Activated CD4-positive, alpha-beta T cell treated with anti-CD3 and anti-CD28 coated beads for 1 hour (primary cell): ENCODE results near the gene AQP5.

Experiments used
- DNase-seq: peaks from one replicate; pipeline ENCODE4 v3.0.0-alpha.2; 2020

The AQP5 gene

GRCh38 chr12:49961111-49961922, at the start of gene AQP5:
Gene AQP5 (plus strand): TSS chr12:49961872. CDS start chr12:49962018, 146 bp downstream.
- no peak for DNase-seq

- DNase-seq = no peak
Measured at GRCh38 chr12:49912345-49913255, 49.1 kb upstream of the AQP5 start.

GRCh38 chr12:49916129-49916919, 45.3 kb upstream of the AQP5 start:
- DNase-seq = no peak

- no peak for DNase-seq
Measured at GRCh38 chr12:49917166-49917787, 44.4 kb upstream of the AQP5 start.

- DNase-seq = no peak
Measured at GRCh38 chr12:49917788-49918173, 43.9 kb upstream of the AQP5 start.

GRCh38 chr12:49920241-49920914, 41.3 kb upstream of the AQP5 start:
- no peak for DNase-seq

GRCh38 chr12:49920915-49921286, 40.8 kb upstream of the AQP5 start:
- DNase-seq = no peak

- no peak for DNase-seq
Measured at GRCh38 chr12:49921299-49921698, 40.4 kb upstream of the AQP5 start.

- DNase-seq = no peak
Measured at GRCh38 chr12:49921936-49922335, 39.7 kb upstream of the AQP5 start.

- DNase-seq = no peak
Measured at GRCh38 chr12:49922349-49923034, 39.2 kb upstream of the AQP5 start.

- DNase-seq = no peak
Measured at GRCh38 chr12:49923035-49923644, 38.5 kb upstream of the AQP5 start.

GRCh38 chr12:49923880-49924556, 37.7 kb upstream of the AQP5 start:
- no peak for DNase-seq

- DNase-seq = no peak
Measured at GRCh38 chr12:49924628-49925246, 36.9 kb upstream of the AQP5 start.

GRCh38 chr12:49925433-49926204, 36.1 kb upstream of the AQP5 start:
- DNase-seq = no peak

GRCh38 chr12:49928471-49928870, 33.2 kb upstream of the AQP5 start:
- no peak for DNase-seq

GRCh38 chr12:49929581-49929980, 32.1 kb upstream of the AQP5 start:
- no peak for DNase-seq

GRCh38 chr12:49930515-49931288, 31.0 kb upstream of the AQP5 start:
- DNase-seq = no peak

GRCh38 chr12:49932023-49932422, 29.6 kb upstream of the AQP5 start:
- DNase-seq = no peak
